Loucy (cell line): ENCODE results near the gene GRK6.

Experiments used
- H2AFZ ChIP-seq: fragments of 200-600 bp; sonication (generic); 2 replicates; pipeline ENCODE4 v1.6.0; 2016; ENCODE audit warnings: antibody characterized with exemption, mild to moderate bottlenecking, low read length, moderate library complexity
- H3F3A ChIP-seq: fragments of 200-600 bp; 2 replicates; pipeline ENCODE4 v1.6.0; 2016; ENCODE audit warnings: antibody characterized with exemption, low read depth, mild to moderate bottlenecking
- H3K27me3 ChIP-seq: fragments of 200-600 bp; sonication (generic); 2 replicates; pipeline ENCODE4 v1.6.1; 2014; ENCODE audit warnings: low read length, mild to moderate bottlenecking; ENCODE audit not compliant: insufficient read depth, poor library complexity, severe bottlenecking
- H3K36me3 ChIP-seq: fragments of 200-600 bp; sonication (generic); 2 replicates; pipeline ENCODE4 v1.6.1; 2016; ENCODE audit warnings: low read length; ENCODE audit not compliant: insufficient read depth
- H3K4me1 ChIP-seq: fragments of 200-600 bp; sonication (generic); 2 replicates; pipeline ENCODE4 v1.5.1; 2014; ENCODE audit warnings: low read length, mild to moderate bottlenecking; ENCODE audit not compliant: insufficient read depth, poor library complexity, severe bottlenecking
- H3K4me2 ChIP-seq: fragments of 200-600 bp; sonication (generic); 2 replicates; pipeline ENCODE4 v1.6.0; 2014; ENCODE audit warnings: antibody characterized with exemption, low read length, low read depth, mild to moderate bottlenecking; ENCODE audit not compliant: poor library complexity, severe bottlenecking
- H3K4me3 ChIP-seq: fragments of 200-600 bp; sonication (generic); 2 replicates; pipeline ENCODE4 v1.5.1; 2014; ENCODE audit warnings: low read length, mild to moderate bottlenecking, mixed read lengths; ENCODE audit not compliant: poor library complexity, severe bottlenecking
- H3K79me2 ChIP-seq: fragments of 200-600 bp; sonication (generic); 2 replicates; pipeline ENCODE4 v1.6.1; 2014; ENCODE audit warnings: low read length; ENCODE audit not compliant: insufficient read depth
- H3K9ac ChIP-seq: fragments of 200-600 bp; sonication (generic); 2 replicates; pipeline ENCODE4 v1.6.0; 2014; ENCODE audit warnings: mild to moderate bottlenecking, low read depth, low read length, moderate library complexity; ENCODE audit not compliant: poor library complexity, severe bottlenecking
- H3K9me2 ChIP-seq: fragments of 200-600 bp; sonication (generic); replicated peaks from 2 replicates; pipeline ENCODE4 v1.6.1; 2016; ENCODE audit warnings: low read depth, low read length, mixed read lengths
- H3K9me3 ChIP-seq: fragments of 200-600 bp; sonication (generic); 2 replicates; pipeline ENCODE4 v1.6.1; 2014; ENCODE audit warnings: mild to moderate bottlenecking, antibody characterized with exemption, low read length, low read depth; ENCODE audit not compliant: insufficient read depth
- H4K20me1 ChIP-seq: fragments of 200-600 bp; sonication (generic); 2 replicates; pipeline ENCODE4 v1.6.0; 2014; ENCODE audit warnings: antibody characterized with exemption, low read length, mild to moderate bottlenecking; ENCODE audit not compliant: insufficient read depth, poor library complexity, severe bottlenecking
- CTCF ChIP-seq: fragments of 200-600 bp; sonication (generic); conservative IDR thresholded peaks from 2 replicates; pipeline ENCODE4 v1.5.1; 2014; ENCODE audit warnings: mild to moderate bottlenecking, antibody characterized with exemption, low read length
- EZH2phosphoT487 ChIP-seq: fragments of 200-600 bp; IDR thresholded peaks from 2 replicates; pipeline ENCODE4 v1.6.1; 2018; ENCODE audit warnings: antibody characterized with exemption, mild to moderate bottlenecking, moderate library complexity, borderline replicate concordance

GRK6 gene

GRCh38 chr5:177456591-177456964, 30.1 kb downstream of the GRK6 start:
- Histone ChIP-seq H2AFZ (no peak overlapping the region), H3K36me3 (no peaks in the 10 kb centered on the region), H3K9ac (no peak overlapping the region), H3K9me3 (no peaks in the 10 kb centered on the region), H3K4me2 (peak overlapping the region; percentile 24), H4K20me1 (peaks cover 13% of the 10 kb centered on the region), H3K27me3 (no peaks in the 10 kb centered on the region), H3K79me2 (no peaks in the 10 kb centered on the region), H3F3A (no peaks in the 10 kb centered on the region; the same call in 1 of the 2 replicates), H3K9me2 (no peaks in the 10 kb centered on the region), H3K4me3 (no peak overlapping the region), H3K4me1 (no peaks in the 10 kb centered on the region)
- no peak for TF ChIP-seq EZH2phosphoT487
- no peak; the same call in 1 of the 2 replicates for TF ChIP-seq CTCF

DNA sequence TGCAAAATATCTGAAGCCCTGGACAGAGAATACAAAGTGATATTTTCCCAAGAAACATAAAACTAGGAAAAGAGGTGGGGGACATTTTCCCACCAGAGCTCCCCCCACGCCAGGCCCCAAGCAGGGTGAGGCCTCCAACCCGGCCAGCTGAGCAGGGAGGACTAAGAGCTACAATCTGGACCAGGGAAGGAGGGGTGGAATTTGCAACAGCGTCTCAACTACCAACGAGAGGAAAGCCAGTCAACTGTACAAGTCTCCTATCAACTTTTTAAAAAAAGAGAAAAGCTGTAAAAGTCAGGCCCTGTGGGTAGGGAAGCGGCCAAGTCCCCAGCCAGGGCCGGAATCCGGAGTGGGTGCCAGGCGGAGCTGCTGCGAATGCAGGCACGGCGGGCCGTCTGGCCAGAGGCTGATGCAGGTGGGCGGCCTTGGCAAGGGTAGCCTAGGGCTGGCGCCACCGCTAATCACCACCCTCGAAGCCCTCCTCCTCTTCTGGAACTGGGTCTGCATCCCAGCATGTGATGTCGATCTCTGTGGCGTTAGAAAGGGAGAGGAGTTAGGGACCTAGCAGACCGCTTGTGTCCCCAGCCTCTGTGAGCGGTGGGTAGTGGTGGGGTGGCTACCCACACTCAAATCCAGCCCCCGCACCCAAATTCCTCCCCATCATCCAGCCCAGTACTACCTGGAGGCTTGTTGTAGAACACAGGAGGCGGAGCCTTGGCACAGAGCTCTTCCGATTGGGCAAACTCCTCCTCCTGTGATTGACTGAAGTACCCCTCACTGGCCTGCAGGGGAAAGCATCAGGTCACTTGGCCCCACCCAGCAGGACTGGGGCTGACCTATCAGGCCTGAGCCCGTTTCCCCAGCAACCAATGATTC, 30.7 kb downstream of the GRK6 start:
- Histone ChIP-seq H2AFZ (no peak overlapping the region), H3K27me3 (no peaks in the 10 kb centered on the region), H3K4me2 (peak overlapping the region; percentile 24), H3K9ac (no peak overlapping the region), H3K79me2 (no peaks in the 10 kb centered on the region), H3K4me1 (no peaks in the 10 kb centered on the region), H4K20me1 (peaks cover 13% of the 10 kb centered on the region), H3K9me3 (no peaks in the 10 kb centered on the region), H3K4me3 (no peak overlapping the region), H3K9me2 (no peaks in the 10 kb centered on the region), H3K36me3 (no peaks in the 10 kb centered on the region), H3F3A (no peaks in the 10 kb centered on the region; the same call in 1 of the 2 replicates)
- peak; percentile 32; the same call in 1 of the 2 replicates for TF ChIP-seq CTCF
- no peak for TF ChIP-seq EZH2phosphoT487

- Histone ChIP-seq H3K4me1 (no peaks in the 10 kb centered on the region), H3K4me2 (no peak overlapping the region), H3K9me3 (no peaks in the 10 kb centered on the region), H4K20me1 (peaks cover 13% of the 10 kb centered on the region), H3K79me2 (no peaks in the 10 kb centered on the region), H2AFZ (no peak overlapping the region), H3K9ac (no peak overlapping the region), H3K36me3 (no peaks in the 10 kb centered on the region), H3K4me3 (no peak overlapping the region), H3K27me3 (no peaks in the 10 kb centered on the region), H3K9me2 (no peaks in the 10 kb centered on the region), H3F3A (no peaks in the 10 kb centered on the region; the same call in 1 of the 2 replicates)
- no peak for TF ChIP-seq CTCF
- TF ChIP-seq EZH2phosphoT487: no peak
Observed at GRCh38 chr5:177457852-177458681, 31.6 kb downstream of the GRK6 start.
